ENCODE measurements around the gene PCNX2. TPM values are rescaled to one million over a fixed set of nuclear protein-coding genes. Genes with fewer than 3 reads are reported as not detected.

Gene PCNX2
- polyA plus RNA-seq, 1 donor (not counting 4 experiments of a cell fraction or from before 2014, with no cell fraction given) = 18.0 TPM

- TF ChIP-seq, protein P1, sequence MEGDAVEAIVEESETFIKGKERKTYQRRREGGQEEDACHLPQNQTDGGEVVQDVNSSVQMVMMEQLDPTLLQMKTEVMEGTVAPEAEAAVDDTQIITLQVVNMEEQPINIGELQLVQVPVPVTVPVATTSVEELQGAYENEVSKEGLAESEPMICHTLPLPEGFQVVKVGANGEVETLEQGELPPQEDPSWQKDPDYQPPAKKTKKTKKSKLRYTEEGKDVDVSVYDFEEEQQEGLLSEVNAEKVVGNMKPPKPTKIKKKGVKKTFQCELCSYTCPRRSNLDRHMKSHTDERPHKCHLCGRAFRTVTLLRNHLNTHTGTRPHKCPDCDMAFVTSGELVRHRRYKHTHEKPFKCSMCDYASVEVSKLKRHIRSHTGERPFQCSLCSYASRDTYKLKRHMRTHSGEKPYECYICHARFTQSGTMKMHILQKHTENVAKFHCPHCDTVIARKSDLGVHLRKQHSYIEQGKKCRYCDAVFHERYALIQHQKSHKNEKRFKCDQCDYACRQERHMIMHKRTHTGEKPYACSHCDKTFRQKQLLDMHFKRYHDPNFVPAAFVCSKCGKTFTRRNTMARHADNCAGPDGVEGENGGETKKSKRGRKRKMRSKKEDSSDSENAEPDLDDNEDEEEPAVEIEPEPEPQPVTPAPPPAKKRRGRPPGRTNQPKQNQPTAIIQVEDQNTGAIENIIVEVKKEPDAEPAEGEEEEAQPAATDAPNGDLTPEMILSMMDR (optimal IDR thresholded peaks at IDR 0.05 in 1 of 3, IDR thresholded peaks at IDR 0.05 in 1 of 3, conservative IDR thresholded peaks at IDR 0.05 in 1 of 3; ENCODE audit: extremely low read depth in 1 of 3, insufficient read depth in 2 of 3, low read length in 3 of 3) = no peak
- no peak for TF ChIP-seq EZH2 (IDR thresholded peaks at IDR 0.05; ENCODE audit: low read length)
- no peak overlapping the region for H3K4me3 ChIP-seq (ENCODE audit: control insufficient read depth in 2 of 3, extremely low read depth in 1 of 3, insufficient read depth in 2 of 3, low read depth in 1 of 3, low read length in 3 of 3)
- peaks cover 2% of the 10 kb centered on the region for H3K9me3 ChIP-seq (ENCODE audit: control insufficient read depth, low read depth, low read length)
- no peak overlapping the region for H3K27ac ChIP-seq (ENCODE audit: control insufficient read depth, insufficient read depth, low read length)
- no peak overlapping the region for H3K9ac ChIP-seq (ENCODE audit: control insufficient read depth, extremely low read depth, insufficient read depth, low read length)
- no peaks in the 10 kb centered on the region for H3K79me2 ChIP-seq (ENCODE audit: control insufficient read depth, insufficient read depth, low read length)
- H2AFZ ChIP-seq (ENCODE audit: control insufficient read depth, low read length) = no peak overlapping the region
- H3K4me2 ChIP-seq (ENCODE audit: control insufficient read depth, extremely low read depth, insufficient read depth, low read depth, low read length) = no peak overlapping the region
- H3K9me1 ChIP-seq (ENCODE audit: control insufficient read depth, extremely low read depth, insufficient read depth, low read length) = no peaks in the 10 kb centered on the region
- DNase-seq (ENCODE audit: low read depth, low spot score) (no peak), FAIRE-seq (no peak)
- dilution Hi-C loops (cut with MboI; ENCODE audit: extremely low pct_ligation_motif_present, low sequenced_read_pairs) = no loop called here
- H4K20me1 ChIP-seq (ENCODE audit: control insufficient read depth, extremely low read depth, insufficient read depth, low read length) = no peaks in the 10 kb centered on the region
- no peaks in the 10 kb centered on the region for H3K4me1 ChIP-seq (ENCODE audit: control insufficient read depth, extremely low read depth, insufficient read depth, low read length)
- H3K27me3 ChIP-seq (ENCODE audit: control insufficient read depth, extremely low read depth, insufficient read depth, low read length) = no peaks in the 10 kb centered on the region
- H3K36me3 ChIP-seq (ENCODE audit: control insufficient read depth in 2 of 2, extremely low read depth in 1 of 2, insufficient read depth in 2 of 2, low read length in 2 of 2) = no peaks in the 10 kb centered on the region
These were observed 128.6 kb downstream of the PCNX2 start for GRCh38 chr1:233166896-233167295.

DNA sequence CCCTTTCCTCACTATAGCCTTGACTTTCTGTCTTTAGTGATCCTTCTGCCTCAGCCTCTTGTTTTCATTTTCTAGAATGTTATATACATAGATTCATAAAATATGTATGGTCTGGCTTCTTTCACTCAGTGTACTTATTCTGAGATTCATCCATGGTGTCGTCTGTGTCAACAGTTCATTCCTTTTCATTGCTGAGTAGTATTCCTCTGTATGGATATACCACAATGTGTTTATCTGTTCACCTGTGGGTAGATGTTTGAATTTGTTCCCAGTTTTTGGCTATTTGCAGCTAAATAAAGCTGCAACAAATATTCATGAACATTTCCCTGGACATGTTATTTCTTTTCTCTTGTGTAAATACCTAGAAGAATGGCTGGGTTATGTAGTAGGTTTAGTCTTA, 131.8 kb downstream of the PCNX2 start:
- FAIRE-seq = no peak
- no peaks in the 10 kb centered on the region for H3K27me3 ChIP-seq (ENCODE audit: control insufficient read depth, extremely low read depth, insufficient read depth, low read length)
- peaks cover 8 to 15% of the 10 kb centered on the region in 2 experiments for H3K36me3 ChIP-seq (ENCODE audit: control insufficient read depth in 2 of 2, extremely low read depth in 1 of 2, insufficient read depth in 2 of 2, low read length in 2 of 2)

More for the DNA sequence above, 131.8 kb downstream of the PCNX2 start:
- Histone ChIP-seq H3K4me2 (ENCODE audit: control insufficient read depth, extremely low read depth, insufficient read depth, low read depth, low read length) (no peak overlapping the region), H3K9me1 (ENCODE audit: control insufficient read depth, extremely low read depth, insufficient read depth, low read length) (no peaks in the 10 kb centered on the region), H3K79me2 (ENCODE audit: control insufficient read depth, insufficient read depth, low read length) (no peaks in the 10 kb centered on the region), H3K4me1 (ENCODE audit: control insufficient read depth, extremely low read depth, insufficient read depth, low read length) (no peaks in the 10 kb centered on the region), H3K9me3 (ENCODE audit: control insufficient read depth, low read depth, low read length) (peaks cover 2% of the 10 kb centered on the region), H4K20me1 (ENCODE audit: control insufficient read depth, extremely low read depth, insufficient read depth, low read length) (no peaks in the 10 kb centered on the region), H3K4me3 (ENCODE audit: control insufficient read depth in 2 of 3, extremely low read depth in 1 of 3, insufficient read depth in 2 of 3, low read depth in 1 of 3, low read length in 3 of 3) (no peak overlapping the region), H2AFZ (ENCODE audit: control insufficient read depth, low read length) (no peak overlapping the region), H3K27ac (ENCODE audit: control insufficient read depth, insufficient read depth, low read length) (no peak overlapping the region), H3K9ac (ENCODE audit: control insufficient read depth, extremely low read depth, insufficient read depth, low read length) (no peak overlapping the region)
- no peak for DNase-seq (ENCODE audit: low read depth, low spot score)
- TF ChIP-seq, protein P1 (optimal IDR thresholded peaks at IDR 0.05 in 1 of 3, IDR thresholded peaks at IDR 0.05 in 1 of 3, conservative IDR thresholded peaks at IDR 0.05 in 1 of 3; ENCODE audit: extremely low read depth in 1 of 3, insufficient read depth in 2 of 3, low read length in 3 of 3) = no peak
- no peak for TF ChIP-seq EZH2 (IDR thresholded peaks at IDR 0.05; ENCODE audit: low read length)
- dilution Hi-C loops (cut with MboI; ENCODE audit: extremely low pct_ligation_motif_present, low sequenced_read_pairs) = no loop called here
